ENCODE measurements around the gene RNF213.

The RNF213 gene

DNA sequence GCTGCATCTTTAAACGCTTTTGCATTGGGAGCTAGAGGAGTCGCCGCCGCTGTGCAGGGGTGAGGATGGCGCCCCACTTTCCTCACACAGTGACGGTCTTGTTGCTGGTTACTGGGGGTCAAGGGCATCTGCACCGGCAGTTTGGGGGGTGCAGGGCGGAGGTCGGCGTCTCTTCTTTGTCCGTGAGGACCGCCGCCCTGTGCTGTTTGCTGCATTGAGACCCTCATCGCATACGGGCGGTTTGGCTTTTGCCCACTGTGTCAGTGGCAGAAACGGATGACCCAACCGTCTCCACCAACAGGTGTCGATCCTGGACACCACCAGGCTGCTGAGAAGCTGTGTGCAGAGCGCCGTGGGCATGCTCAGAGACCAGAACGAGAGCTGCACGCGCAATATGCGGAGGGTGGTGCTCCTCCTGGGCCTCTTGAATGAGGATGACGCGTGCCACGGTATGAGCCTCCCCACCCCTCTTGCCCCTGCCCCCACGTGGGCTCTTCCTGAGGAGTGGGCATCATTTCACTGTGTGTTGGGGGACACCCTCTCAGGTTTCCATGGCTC is 93.1 kb downstream of the RNF213 start:
- no peak for FAIRE-seq

GRCh38 chr17:80354336-80354735 is 93.7 kb downstream of the RNF213 start:
- no peak for FAIRE-seq

- FAIRE-seq = no peak
Observed at GRCh38 chr17:80356231-80356856, 95.7 kb downstream of the RNF213 start.

GRCh38 chr17:80358131-80358530 is 97.5 kb downstream of the RNF213 start:
- no peak for FAIRE-seq

- FAIRE-seq = no peak
Observed at GRCh38 chr17:80358861-80359260, 98.2 kb downstream of the RNF213 start.

GRCh38 chr17:80359422-80360110 is 98.9 kb downstream of the RNF213 start:
- no peak for FAIRE-seq

- FAIRE-seq = no peak
Observed at GRCh38 chr17:80360396-80360795, 99.7 kb downstream of the RNF213 start.

GRCh38 chr17:80361495-80362220 is 101.0 kb downstream of the RNF213 start:
- FAIRE-seq = no peak

DNA sequence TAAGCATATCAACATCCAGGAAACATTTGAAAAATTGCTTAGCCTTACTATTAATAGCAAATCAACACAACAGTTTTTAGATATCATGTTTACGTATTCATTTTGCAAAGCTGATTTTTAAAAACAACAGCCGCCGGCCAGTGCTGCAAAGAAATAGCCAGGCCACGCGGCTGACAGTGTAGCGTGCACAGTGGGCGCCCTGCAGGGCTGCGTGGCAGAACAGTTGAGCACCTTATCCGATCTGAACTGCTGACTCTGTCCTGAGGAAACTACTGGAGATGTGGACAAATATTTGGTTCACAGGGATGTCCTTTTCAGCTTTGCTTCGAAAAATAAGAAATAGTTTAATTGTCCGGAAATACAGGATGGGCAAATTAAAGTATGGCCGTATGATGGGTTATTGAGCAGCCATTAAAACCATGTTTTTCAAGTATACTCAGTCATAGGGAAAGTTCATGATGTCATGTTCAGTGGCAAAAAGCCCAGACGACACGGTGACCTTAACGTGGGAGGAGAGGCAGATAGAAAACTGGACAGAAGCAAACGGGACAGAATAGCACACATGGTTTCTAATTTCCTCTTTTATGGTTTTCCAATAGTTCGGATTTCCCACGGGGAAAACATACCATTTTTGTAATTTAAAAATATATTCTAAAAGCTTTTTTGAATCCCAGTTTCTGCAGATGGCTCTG is 101.9 kb downstream of the RNF213 start:
- FAIRE-seq = no peak

GRCh38 chr17:80363120-80363515 is 102.5 kb downstream of the RNF213 start:
- FAIRE-seq = no peak

DNA sequence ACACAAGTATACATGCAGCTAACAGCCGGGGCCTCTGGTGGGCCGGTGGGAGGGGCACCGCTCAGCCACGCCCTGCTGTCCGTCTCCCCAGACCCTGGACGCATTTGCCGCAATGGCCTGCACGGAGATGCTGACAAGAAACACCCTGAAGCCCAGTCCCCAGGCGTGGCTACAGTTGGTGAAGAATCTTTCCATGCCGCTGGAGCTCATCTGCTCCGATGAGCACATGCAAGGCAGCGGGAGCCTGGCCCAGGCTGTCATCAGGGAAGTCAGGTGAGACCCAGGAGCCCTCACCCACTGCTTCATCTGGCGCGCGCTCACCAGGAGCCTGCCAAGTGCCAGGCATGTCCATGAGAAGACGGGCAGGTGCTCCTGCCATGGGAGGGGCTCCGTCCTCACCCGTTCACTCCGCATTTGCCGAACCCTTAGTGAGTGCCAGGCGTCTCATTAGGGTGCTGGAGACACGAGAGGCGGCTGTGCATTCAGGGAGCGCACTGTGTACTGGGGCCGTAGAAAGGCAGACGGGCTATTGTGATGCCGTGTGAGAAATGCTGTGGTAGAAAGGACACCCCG is 103.0 kb downstream of the RNF213 start:
- FAIRE-seq = no peak

DNA sequence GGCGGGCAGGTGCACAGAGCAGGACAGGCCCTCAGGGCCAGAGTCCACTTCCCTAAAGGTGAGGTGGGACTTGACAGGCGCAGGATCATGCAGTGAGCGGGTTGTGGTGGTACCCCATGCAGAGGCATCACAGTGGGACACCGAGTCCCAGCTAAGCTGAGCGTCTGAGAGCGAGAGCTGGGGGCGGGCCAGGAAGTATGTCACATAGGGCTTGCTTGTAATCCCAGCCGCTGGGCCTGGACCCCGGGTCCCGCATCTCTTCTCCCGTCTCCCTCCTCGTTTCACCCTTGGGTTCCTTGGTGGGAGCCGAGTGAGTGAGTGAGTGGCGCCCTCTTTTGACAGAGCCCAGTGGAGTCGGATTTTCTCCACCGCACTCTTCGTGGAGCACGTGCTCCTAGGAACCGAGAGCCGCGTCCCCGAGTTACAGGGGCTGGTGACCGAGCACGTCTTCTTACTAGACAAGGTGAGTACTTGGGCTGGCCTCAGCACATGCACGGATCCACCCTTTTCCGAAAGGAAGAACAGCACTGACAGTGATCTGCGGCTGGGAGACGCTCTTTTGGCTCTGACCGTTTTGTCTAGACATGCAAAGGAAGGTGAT is 103.5 kb downstream of the RNF213 start:
- no peak for FAIRE-seq

DNA sequence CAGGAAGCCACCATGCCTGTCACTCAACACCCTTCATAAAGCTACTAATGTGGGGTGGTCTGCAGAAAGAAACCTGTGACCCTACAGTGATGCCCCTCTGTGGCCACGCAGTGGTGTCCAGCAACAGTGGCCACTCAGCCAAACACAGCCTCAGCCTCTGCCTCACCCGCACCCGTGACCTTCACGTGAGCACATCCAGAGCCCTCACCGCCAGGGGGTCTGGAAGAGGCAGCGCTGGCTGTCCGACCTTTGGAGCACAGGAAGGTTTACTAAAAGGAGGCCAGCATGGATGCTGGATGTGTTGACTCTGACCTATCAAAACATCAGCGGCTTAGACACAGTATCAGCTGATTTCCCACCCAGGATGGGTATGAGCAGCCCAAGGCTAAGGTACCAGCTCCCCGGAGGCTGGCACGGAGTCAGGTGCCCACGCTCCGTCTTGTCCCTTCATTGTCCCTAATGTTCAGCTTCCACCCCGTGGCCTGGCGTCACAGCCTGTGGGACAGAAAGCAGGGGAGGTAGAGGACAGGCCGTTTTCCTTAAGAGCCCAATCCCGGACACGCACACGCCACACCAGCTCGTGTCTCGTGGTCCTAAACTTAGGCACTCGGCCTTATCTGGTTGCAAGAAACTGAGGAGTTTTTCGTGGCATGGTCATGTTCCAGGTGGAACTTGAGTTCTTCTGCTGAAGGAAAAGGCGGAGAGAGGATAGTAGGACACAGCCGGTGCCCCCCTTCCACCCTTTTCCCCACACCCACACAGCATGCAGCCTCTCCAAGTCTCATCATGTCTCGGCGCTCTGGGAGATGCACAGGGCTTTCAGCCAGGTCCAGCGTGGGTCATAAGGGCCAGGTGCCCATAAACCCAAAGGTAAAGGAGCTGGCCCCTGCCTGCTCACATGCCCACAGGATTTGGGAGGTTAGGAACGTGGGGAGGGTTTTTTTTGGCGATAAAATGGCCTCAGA is 104.6 kb downstream of the RNF213 start:
- no peak for FAIRE-seq

DNA sequence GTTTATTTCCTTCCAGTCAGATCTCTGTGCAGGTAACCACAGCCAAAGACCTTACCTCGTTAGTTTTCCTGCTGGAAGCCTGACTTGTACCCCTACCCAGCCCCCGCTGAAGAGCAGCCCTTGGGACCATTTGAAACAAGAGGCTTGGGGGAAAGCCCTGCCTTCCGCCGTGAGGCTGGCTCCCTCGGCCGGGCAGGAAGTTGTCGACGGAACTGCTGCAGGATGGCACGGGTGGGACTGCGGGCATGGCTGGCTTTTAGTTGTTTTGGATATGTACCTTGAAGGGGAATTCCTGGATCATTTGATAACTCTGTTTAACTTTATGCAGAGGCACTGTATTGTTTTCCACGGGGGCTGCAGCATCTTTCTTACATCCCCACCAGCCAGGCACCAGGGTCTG is 105.3 kb downstream of the RNF213 start:
- FAIRE-seq = no peak

GRCh38 chr17:80367503-80367902 is 106.9 kb downstream of the RNF213 start:
- no peak for FAIRE-seq

GRCh38 chr17:80371196-80371595 is 110.5 kb downstream of the RNF213 start:
- FAIRE-seq = no peak

- no peak for FAIRE-seq
Observed at GRCh38 chr17:80372456-80372855, 111.8 kb downstream of the RNF213 start.

DNA sequence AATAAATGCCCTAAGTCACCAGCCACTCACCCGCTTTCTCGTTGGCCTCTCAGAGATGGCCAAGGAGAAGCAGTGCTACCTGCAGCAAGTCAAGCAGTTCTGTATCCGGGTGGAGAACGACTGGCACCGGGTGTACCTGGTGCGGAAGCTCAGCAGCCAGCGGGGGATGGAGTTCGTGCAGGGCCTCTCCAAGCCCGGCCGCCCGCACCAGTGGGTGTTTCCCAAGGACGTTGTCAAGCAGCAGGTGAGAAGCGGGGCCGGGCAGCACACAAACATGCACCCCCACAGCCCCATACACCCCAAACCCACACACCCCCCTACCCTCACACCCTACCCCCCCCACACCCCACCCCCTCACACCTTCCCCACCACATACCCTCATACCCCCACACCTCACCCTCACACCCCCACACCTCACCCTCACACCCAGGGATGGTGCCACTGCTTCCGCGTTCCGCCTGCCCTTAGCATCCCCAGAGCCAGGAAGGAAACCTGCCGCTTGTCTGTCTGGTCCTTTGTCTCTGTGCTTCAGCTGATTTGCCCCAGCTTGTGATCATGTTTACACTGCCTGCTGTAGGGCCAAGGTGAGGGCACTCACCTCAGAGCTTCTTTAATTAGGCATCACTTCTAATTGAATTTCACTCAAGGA is 112.4 kb downstream of the RNF213 start:
- FAIRE-seq = no peak

DNA sequence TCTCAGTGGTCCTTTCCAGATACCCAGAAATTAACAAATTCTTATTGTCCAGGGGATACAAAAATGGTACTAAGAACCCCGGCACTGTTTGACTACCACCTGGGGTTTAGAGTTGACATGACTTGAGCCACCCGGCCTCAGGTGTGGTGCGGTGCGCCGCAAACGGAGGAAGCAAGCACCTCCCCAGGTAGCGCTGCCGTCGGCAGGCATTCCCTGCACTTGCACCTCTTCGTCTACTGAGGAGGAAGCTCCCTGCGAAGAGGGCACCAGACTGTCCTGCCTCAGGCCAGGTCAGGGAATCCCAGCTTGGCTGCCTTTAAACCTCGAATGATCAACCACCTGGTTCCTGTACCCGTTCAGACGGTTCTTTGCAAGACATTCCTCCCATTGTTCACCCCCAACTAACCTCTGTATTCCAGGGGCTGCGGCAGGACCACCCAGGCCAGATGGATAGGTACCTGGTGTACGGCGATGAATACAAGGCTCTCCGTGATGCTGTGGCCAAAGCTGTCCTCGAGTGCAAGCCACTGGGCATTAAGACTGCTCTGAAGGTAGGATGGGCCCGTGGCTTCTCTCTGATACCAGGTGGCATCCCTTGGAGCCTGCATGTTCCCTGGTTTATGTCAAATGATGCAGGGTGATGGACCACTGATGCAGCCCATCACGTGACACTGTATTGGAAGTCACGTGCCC is 113.5 kb downstream of the RNF213 start:
- no peak for FAIRE-seq
